ENCODE data around the gene RBM48.

DNA sequence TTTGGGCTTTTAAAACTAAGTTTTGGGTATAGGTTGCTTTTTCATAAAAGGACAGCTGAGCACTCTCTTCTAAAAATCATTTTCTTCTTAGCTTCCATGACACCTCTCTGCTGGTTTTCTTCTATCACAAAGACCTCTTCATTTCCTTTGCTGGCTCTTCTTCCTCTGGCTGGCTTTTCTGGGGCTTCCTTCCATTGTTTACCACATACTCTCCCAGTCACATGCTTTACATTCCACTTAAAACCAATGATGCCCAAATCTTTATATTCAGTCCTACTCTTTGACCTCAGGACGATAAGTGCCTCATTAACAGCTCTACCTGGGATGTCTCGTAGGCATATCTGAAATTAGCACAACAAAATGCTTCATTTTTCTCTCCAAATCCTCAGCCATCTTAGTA lies 34.8 kb downstream of the RBM48 start:
- TF ChIP-seq, protein P1, sequence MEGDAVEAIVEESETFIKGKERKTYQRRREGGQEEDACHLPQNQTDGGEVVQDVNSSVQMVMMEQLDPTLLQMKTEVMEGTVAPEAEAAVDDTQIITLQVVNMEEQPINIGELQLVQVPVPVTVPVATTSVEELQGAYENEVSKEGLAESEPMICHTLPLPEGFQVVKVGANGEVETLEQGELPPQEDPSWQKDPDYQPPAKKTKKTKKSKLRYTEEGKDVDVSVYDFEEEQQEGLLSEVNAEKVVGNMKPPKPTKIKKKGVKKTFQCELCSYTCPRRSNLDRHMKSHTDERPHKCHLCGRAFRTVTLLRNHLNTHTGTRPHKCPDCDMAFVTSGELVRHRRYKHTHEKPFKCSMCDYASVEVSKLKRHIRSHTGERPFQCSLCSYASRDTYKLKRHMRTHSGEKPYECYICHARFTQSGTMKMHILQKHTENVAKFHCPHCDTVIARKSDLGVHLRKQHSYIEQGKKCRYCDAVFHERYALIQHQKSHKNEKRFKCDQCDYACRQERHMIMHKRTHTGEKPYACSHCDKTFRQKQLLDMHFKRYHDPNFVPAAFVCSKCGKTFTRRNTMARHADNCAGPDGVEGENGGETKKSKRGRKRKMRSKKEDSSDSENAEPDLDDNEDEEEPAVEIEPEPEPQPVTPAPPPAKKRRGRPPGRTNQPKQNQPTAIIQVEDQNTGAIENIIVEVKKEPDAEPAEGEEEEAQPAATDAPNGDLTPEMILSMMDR (IDR thresholded peaks at IDR 0.05; ENCODE audit: insufficient read depth, low read length), result no peak
- TF ChIP-seq, protein P2, sequence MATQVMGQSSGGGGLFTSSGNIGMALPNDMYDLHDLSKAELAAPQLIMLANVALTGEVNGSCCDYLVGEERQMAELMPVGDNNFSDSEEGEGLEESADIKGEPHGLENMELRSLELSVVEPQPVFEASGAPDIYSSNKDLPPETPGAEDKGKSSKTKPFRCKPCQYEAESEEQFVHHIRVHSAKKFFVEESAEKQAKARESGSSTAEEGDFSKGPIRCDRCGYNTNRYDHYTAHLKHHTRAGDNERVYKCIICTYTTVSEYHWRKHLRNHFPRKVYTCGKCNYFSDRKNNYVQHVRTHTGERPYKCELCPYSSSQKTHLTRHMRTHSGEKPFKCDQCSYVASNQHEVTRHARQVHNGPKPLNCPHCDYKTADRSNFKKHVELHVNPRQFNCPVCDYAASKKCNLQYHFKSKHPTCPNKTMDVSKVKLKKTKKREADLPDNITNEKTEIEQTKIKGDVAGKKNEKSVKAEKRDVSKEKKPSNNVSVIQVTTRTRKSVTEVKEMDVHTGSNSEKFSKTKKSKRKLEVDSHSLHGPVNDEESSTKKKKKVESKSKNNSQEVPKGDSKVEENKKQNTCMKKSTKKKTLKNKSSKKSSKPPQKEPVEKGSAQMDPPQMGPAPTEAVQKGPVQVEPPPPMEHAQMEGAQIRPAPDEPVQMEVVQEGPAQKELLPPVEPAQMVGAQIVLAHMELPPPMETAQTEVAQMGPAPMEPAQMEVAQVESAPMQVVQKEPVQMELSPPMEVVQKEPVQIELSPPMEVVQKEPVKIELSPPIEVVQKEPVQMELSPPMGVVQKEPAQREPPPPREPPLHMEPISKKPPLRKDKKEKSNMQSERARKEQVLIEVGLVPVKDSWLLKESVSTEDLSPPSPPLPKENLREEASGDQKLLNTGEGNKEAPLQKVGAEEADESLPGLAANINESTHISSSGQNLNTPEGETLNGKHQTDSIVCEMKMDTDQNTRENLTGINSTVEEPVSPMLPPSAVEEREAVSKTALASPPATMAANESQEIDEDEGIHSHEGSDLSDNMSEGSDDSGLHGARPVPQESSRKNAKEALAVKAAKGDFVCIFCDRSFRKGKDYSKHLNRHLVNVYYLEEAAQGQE (IDR thresholded peaks at IDR 0.05; ENCODE audit: insufficient replicate concordance, low read depth), result no peak
- TF ChIP-seq POLR2AphosphoS5 (IDR thresholded peaks at IDR 0.05; ENCODE audit: low read depth) (no peak), SPI1 (IDR thresholded peaks at IDR 0.05; ENCODE audit: borderline replicate concordance, low read depth) (no peak), GABPA (IDR thresholded peaks at IDR 0.05; ENCODE audit: low read depth) (no peak)

All from HL-60 (cell line).